ENCODE measurements around the gene MMP10. TPM values are rescaled to one million over a fixed set of nuclear protein-coding genes. Genes with fewer than 3 reads are reported as not detected.
"Not testable (repeated sequence)": the region's sequence is repeated elsewhere in the genome, so short reads cannot be mapped to it uniquely, and the experiment has no call there.

The MMP10 gene
- total RNA-seq, 1 donor from 2014 or later = not detected

DNA sequence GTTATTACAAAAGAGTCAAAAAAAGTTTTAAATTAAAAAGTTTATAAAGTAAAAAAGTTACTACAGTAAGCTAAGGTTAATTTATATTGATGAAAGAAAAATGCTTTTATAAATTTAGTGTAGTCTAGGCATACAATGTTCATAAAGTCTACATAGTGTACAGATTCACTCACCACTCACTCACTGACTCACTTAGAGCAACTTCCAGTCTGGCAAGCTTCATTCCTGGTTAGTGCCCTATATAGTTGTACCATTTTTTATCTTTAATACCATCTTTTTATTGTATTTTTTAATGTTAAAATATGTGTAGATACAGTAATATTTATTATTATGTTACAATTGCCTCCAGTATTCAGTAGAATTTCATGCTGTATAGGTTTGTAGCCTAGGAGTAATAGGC is 2.6 kb upstream of the MMP10 start:
- no peak for DNase-seq

DNA sequence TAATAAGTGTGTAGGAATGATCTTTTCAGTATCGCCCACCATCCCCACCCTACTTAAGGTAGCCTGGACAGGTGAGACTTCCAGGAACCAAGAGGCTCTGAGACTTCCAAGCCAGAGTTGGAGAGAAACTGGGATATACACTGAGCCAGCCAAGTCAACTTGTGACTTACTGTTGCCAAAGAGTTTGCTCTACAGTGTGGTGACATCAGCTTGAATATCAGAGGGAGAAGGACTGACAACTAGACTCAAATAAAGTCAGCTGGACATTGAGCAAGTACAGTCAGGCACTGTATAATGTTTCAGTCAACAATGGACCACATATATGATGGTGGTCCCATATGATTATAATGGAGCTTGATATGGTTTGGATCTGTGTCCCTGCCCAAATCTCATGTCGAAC is 1.2 kb upstream of the MMP10 start:
- DNase-seq = no peak

- no peak for DNase-seq
These were observed 4.0 kb downstream of the MMP10 start for GRCh38 chr11:102776454-102776853.

GRCh38 chr11:102773386-102773785 is 7.0 kb downstream of the MMP10 start:
- DNase-seq = no peak

GRCh38 chr11:102771351-102771750 is 9.1 kb downstream of the MMP10 start:
- no peak for DNase-seq

GRCh38 chr11:102770191-102770590 is 10.2 kb downstream of the MMP10 start:
- DNase-seq = no peak

GRCh38 chr11:102767800-102768199 is 12.6 kb downstream of the MMP10 start:
- no peak for DNase-seq

DNA sequence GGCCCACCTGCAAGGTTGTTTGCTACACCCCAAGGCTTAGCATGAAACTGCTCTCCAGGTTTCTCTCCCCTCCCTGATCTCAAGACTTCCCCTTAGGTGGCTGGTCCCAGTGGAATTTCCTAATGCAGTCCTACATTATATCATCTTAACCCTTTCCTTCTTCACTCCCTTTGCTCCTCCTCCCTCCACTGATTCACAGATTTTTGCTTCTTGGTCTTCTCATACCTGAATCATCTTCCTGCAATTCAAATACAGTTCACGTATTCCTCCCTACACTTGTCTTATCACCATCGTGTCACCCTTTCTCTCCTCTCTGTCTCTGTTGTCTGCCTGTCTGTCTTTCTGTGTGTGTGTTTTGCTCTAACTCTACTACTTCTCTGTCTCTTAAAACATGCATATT is 17.0 kb downstream of the MMP10 start:
- no peak for DNase-seq

- DNase-seq = no peak
These were observed 18.1 kb downstream of the MMP10 start for GRCh38 chr11:102762361-102762767.

GRCh38 chr11:102761646-102762238 is 18.7 kb downstream of the MMP10 start:
- no peak for DNase-seq

DNA sequence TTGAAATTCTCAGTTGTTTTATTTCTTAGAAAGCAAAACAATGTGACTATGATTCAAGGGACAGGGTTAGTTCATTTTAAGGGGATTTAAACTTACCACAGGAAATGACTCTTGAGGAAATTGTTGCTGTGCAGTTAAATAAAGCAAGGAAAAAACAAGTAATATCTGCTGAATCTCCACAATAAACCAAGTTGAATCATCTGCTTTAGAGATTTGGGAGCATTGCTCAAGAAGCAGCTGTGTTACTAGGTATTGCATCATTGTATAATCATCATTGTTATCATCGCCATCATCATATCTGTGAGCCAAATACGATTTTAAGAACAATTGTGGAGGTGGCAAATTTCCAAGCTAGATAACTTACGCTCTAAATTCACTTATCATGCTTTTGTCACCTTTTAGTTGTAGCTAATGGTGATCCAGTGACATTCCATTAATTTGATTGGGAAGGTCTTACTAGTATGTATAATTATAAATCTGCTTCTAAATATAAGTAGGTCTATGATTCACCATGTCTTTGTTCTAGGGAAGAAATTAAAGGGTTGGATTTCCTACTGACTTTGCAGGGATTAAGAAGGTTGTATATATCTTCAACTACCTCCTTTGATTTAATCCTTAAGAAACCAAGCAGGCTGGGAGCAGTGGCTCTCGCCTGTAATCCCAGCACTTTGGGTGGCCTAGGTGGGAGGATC is 19.9 kb downstream of the MMP10 start:
- DNase-seq = no peak

DNA sequence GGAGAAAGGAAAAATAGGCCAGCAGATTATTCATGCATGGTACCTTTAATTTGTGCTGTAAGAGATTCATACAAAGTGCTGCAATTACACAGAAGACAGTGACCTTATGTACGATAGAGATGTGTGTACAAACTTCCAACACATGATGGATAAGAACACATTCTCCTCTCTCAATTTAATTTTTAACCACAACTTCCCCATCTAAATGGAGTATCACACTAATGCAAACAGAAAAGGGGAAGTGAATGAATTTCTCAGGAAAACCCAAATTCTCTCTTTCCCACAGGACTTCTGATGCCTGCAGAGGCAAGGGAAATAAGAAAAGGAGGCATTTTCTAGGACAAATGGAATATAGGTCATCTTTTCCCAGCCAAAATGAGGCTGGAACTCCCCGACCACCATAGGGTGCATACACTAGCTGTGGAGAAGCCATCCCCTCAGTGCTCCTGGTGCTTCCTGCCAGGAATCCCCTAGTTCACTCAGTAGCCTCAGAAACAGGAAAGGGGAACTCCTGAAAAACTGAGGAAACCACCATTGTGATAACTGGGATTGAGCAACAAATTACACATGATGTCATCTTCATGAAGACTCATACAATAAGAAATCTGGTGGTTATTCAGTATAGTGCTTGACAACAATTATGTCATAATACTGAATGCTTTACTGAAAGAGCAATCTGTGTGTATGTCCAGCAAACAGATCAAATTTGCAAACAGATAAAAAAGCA is 22.4 kb downstream of the MMP10 start:
- DNase-seq = no peak

DNA sequence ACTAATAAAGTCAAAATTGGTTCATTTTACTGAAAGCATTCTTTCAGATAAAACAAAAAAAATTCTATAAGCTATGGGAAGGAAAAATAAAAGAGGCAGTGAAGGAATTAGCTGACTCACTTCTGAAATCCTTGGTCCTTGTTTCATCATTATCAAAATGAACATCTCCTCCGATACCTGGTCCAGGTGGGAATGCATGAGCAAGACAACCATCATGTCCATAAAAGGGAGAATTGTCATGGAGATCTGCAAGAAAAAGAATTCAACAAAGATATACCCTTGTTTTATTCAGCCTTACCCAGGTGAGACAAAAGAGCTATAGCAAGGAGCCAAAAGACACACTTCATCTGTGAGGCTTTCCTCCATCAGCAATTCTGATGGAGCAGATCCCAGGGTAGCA is 27.2 kb downstream of the MMP10 start:
- no peak for DNase-seq

GRCh38 chr11:102751673-102752072 is 28.8 kb downstream of the MMP10 start:
- no peak for DNase-seq

- DNase-seq = no peak
These were observed 31.2 kb downstream of the MMP10 start for GRCh38 chr11:102749101-102749722.

DNA sequence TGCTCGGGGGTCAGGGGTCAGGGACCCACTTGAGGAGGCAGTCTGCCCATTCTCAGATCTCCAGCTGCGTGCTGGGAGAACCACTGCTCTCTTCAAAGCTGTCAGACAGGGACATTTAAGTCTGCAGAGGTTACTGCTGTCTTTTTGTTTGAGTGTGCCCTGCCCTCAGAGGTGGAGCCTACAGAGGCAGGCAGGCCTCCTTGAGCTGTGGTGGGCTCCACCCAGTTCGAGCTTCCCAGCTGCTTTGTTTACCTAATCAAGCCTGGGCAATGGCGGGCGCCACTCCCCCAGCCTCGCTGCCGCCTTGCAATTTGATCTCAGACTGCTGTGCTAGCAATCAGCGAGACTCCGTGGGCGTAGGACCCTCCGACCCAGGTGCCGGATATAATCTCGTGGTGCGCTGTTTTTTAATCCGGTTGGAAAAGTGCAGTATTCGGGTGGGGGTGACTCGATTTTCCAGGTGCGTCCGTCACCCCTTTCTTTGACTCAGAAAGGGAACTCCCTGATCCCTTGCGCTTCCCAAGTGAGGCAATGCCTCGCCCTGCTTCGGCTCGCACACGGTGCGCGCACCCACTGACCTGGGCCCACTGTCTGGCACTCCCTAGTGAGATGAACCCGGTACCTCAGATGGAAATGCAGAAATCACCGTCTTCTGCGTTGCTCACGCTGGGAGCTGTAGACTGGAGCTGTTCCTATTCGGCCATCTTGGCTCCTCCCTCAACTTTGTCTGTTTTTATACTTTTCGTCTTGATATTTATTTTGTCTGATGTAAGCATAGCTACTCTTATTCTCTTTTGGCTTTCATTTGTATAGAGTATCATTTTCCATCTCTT is 33.5 kb downstream of the MMP10 start:
- DNase-seq = not testable (repeated sequence)

GRCh38 chr11:102734650-102735049 is 45.8 kb downstream of the MMP10 start:
- no peak for DNase-seq

- no peak for DNase-seq
These were observed 47.1 kb downstream of the MMP10 start for GRCh38 chr11:102733232-102733875.

DNA sequence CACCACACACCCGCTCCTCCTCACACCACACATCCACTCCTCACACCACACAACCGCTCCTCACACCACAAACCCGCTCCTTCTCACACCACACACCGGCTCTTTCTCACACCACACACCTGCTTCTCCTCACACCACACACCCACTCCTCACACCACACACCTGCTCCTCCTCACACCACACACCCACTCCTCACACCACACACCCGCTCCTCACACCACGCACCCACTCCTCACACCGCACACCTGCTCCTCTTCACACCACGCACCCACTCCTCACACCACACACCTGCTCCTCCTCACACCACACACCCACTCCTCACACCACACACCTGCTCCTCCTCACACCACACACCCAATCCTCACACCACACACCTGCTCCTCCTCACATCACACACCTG is 49.5 kb downstream of the MMP10 start:
- not testable (repeated sequence) for DNase-seq

GRCh38 chr11:102729849-102730815 is 50.3 kb downstream of the MMP10 start:
- DNase-seq = no peak

DNA sequence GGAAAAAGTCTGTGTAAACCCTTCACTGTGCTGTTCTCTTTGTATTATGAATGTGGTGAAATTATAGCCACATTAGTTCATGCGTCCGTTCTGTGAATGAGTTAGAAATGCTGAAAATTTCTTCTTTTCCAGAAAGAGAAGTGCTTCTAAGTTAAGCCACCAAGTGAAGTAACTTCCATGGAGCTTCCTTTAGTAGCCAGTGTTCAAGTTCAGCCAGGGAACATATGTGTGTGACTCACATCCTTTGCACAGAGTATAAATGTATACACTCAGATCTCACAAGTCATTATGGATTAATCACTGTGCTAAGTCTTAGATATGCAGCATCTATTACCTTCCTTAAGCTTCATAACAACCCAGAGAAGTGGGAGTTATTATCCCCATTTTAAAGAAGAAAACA is 52.5 kb downstream of the MMP10 start:
- DNase-seq = no peak

All from occipital lobe (tissue), 2 donors.